Measurements from ENCODE around the gene COA8. TPM values are rescaled to one million over a fixed set of nuclear protein-coding genes. Genes with fewer than 3 reads are reported as not detected.

The COA8 gene
- 14.3 and 24.0 TPM in 2 replicates for total RNA-seq

- DNase-seq (ENCODE audit: low read depth in 2 of 2), result peak; percentile 60 to 86
These were observed at the start of gene COA8, which contains the start of gene BAG5 for GRCh38 chr14:103562429-103563225. Gene COA8, plus strand, starts transcription at chr14:103562960. Its CDS starts 42 bp downstream, at chr14:103563002. Gene BAG5, minus strand, starts transcription at chr14:103562657. Its CDS starts 1,493 bp downstream, at chr14:103561164.

- no peak for DNase-seq (ENCODE audit: low read depth in 2 of 2)
These were observed 48.0 kb upstream of the COA8 start for GRCh38 chr14:103514596-103515421.

DNA sequence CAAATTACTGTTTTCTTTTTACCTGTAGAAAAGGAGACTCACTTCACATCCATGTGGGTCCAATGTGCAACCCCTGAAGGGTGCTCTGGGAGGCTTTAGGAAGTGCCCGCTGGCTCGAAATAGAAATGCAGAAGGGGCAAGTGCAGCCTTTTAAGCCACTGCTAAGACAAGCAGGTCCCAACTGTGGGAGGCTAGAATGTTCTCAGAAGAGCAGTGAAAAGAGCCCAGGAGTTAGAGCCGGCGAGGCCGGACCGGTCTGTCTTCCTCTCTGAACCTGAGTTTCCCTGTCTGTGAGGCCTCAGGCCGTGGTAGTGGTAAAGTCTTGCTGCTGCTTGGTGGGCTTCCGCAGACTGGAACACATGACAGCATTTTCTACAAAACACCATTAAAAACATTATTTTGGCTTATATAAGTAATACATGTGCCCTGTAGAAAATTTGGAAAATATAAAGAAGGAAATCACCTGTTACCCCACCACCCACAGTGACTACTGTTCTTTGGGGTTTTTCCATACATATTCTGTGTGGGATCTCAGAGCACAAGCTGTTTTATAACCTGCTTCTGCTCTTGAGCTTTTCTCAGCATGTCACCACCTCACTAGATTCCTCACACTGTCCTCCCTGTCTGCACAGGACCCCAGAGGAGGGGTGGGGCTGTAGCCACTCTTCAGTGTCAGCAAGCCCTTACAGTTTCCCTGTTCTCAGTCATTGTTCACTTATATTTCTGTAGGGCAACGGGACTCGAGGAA, 46.2 kb upstream of the COA8 start:
- no peak for DNase-seq (ENCODE audit: low read depth in 2 of 2)

DNA sequence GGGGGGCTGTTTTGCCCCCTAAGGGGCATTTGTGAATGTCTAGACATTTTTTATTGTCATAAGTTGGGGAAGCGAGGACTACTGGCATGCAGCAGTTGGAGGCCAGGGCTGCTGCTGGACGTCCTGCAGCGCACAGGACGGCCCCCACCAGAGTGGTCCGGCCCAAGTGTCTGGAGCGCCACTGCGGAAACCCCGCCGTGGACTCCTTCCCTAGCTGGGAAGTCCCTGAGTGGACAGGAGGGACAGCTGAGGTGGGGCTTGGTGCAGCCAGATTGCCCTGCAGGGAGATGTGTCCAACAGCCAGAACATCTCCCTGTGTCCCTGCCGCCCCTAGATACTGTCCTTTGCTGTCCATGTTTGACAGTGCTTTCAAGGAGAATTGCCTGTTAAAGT, 45.6 kb upstream of the COA8 start:
- no peak for DNase-seq (ENCODE audit: low read depth in 2 of 2)

GRCh38 chr14:103517721-103518421, 44.9 kb upstream of the COA8 start:
- DNase-seq (ENCODE audit: low read depth in 2 of 2), result no peak

GRCh38 chr14:103518422-103519042, 44.2 kb upstream of the COA8 start:
- peak in 1 of 2 donors; percentile 41 for DNase-seq (ENCODE audit: low read depth in 2 of 2)

DNA sequence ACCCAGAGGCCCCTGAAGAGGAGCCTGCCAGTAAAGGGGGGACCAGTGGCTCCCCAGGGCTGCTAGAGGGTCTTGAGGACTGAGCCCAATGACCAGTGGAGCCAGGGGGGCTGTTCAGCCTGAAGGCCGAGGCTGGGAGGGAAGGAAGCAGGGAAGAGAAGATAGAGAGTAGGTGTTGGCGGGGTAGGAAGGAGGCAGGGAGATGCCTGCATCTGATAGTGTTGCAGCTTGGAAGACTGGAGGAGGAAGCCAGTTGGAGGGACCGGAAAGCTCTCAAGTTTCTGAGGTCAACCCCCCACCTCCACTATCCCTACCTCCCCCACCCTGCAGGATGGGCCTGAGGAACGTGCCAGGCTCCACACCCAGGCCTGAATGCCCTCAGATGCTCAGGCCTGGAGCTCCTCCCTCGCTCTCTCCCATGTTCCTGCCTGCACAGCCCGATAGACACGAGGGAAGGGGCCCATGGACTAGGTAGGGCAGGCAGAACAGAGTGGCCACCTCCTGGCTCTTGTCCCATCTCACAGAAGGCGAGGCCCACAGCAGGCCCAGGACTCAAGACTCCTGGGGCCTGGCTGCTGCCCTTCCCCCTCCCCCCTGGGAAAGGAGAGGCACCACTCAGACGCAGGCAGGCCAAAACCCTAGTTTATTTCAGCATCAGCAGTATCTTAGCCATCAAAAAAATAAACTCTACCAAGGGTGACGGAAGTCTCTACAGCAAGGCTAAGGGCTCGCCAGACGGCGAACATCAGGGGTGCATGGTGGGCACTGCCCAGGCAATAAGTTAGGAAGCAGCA, 43.5 kb upstream of the COA8 start:
- no peak for DNase-seq (ENCODE audit: low read depth in 2 of 2)

DNA sequence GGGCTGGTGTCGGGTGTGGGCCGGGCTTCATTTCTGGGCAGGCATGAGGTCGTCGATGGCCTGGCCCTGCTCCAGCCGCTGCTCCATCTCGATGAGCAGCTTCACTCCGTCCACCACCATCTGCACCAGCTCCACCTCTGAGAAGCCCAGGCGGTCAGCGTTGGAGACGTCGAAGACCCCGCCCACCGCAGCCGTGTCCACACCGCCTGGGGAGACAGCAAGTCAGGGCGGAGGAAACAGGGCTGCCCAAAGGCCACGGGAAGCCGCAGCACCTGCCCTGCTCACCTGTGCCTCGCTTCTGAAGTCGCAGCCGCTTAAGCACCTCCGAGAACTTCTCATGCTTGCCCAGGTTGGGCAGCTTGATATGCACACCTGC, 42.9 kb upstream of the COA8 start:
- DNase-seq (ENCODE audit: low read depth in 2 of 2), result no peak

GRCh38 chr14:103520269-103520656, 42.5 kb upstream of the COA8 start:
- no peak for DNase-seq (ENCODE audit: low read depth in 2 of 2)

DNA sequence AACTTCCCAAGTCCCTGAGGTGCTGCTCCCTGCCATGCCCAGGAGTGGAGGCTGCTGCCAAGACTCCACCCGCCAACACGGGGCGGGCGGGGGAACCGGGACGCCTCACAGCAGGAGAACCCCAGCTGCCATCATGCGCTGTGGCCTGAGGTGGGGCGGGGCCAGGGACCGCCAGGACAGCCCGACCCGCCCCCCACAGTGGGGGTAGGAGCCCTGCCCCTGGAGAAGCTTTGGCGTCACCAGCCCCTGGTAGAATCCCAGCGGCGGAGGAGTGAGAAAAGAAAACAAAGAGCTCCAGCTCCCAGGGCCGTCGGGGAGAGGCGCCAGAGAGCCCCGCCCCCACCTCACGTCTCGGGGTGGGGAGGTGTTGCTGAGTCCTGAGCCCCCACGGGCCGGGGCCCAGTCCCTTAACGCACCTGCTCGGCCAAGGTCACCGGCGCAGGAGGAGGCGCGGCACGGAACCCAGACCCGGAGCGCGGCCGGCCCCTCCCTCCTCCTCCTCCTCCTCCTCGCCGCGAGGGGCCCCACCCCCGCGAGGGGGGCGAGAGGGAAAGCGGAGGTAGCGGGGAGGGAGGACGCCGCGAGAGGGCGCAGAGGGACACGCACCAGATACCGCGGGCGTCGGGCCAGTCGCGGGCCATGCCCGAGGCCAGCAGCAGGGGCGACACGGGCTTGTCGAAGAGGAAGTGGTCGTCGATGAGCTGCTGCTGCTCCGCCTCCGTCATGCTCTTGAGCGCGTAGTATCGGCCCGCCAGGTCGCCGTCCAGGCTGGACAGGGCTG, 41.9 kb upstream of the COA8 start:
- DNase-seq (ENCODE audit: low read depth in 2 of 2), result peak in 1 of 2 donors; percentile 56

DNA sequence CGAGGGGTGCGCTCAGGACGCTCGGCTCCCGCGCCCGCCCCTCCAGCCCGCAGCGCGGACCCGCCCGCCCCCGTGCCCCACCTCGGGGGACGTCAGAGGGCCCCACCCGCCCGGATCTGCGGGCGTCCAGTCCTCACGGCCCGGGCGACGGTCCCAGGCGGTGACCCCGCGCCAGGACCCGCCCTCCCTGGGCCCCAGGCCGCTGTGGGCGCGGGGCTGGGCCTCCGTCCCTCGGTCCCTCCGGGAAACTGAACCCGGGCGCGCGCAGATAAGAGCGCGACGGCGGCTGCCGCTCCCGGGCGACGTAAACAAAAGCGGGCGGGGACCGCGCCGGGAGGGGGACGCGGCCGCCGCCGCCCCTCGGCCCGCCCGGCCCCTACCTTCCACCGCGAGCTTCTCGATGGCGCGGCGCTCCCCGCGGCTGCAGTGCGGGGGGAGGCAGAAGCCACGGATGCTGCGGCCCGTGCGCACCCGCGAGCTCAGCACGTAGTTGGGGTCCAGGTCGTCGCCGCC, 41.3 kb upstream of the COA8 start:
- DNase-seq (ENCODE audit: low read depth in 2 of 2), result no peak

DNA sequence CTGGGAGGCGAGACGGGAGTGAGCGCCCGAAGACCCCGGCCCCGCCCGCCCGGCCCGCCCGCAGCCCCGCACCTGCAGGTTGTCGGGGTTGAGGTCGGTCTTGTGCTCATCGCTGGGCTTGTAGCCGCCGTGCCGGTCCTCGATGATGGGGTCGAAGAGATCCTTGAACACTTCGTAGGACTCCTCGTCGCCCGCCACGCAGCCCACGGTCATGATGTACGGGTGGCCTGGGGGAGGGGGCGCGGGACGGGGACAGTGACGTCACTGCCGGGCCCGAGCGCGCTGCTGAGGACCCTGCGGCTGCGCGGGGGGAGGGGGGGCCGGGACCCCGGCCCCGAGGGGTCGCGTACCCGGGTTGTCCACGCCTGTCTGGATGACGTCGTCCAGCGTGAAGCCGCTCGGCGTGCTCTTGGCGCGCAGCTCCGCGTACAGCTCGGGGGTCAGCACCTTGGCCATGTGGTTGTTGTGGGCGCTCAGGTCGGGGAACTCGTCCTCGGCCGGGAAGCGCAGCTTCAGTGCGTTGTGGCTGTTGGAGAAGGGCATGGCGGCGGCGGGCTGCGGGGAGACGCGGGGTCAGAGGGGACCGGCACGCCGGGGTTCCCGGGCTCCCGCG, 40.7 kb upstream of the COA8 start:
- DNase-seq (ENCODE audit: low read depth in 2 of 2), result no peak

GRCh38 chr14:103522649-103523574, 39.8 kb upstream of the COA8 start, which contains the start of gene CKB:
Gene CKB, minus strand, starts transcription at chr14:103522830. Its CDS starts 337 bp downstream, at chr14:103522493.
- DNase-seq (ENCODE audit: low read depth in 2 of 2), result peak in 1 of 2 donors; percentile 62

DNA sequence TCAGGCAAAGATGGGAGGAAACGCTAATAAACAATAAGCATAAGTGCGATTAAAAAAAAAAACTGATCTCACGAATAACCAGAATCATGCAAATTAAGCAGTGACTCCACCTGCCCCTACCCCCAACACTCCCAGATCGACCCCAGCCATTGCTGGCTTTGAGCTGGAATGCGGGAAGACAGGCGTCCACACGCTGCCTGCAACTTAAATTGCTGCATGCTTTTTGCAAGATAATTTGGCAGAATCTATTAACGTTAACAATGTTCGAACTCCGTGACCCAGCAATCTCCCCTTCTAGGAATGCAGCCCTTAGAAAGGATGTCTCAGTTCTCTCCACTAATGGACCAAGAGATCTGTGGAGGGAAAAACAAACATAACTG, 39.2 kb upstream of the COA8 start:
- no peak for DNase-seq (ENCODE audit: low read depth in 2 of 2)

GRCh38 chr14:103524002-103524935, 38.5 kb upstream of the COA8 start:
- no peak for DNase-seq (ENCODE audit: low read depth in 2 of 2)
